ENCODE data around the gene FAM25G. TPM values are rescaled to one million over a fixed set of nuclear protein-coding genes. Genes with fewer than 3 reads are reported as not detected.
"Not testable (repeated sequence)": the region's sequence is repeated elsewhere in the genome, so short reads cannot be mapped to it uniquely, and the experiment has no call there.

The FAM25G gene
- total and polyA plus RNA-seq, 2 of the 8 experiments (the other 6 are each of a cell fraction or from before 2014, with no cell fraction given), result not detected

GRCh38 chr10:47461261-47461687 is 30.2 kb downstream of the FAM25G start:
- CTCF ChIA-PET (ENCODE audit: partially characterized antibody); H2AK5ac ChIP-seq (ENCODE audit: low read depth, low read length); H2BK120ac ChIP-seq (replicated peaks; ENCODE audit: low read depth, low read length); H3K36me3 ChIP-seq (ENCODE audit: control insufficient read depth in 2 of 4, insufficient read depth in 4 of 4, low read length in 3 of 4); H3K79me1 ChIP-seq (ENCODE audit: low read depth, low read length); H4K91ac ChIP-seq (replicated peaks; ENCODE audit: insufficient read length, low read length); H3K4ac ChIP-seq (replicated peaks; ENCODE audit: insufficient read length, low read depth, low read length); FAIRE-seq; H3K79me2 ChIP-seq (ENCODE audit: control insufficient read depth in 1 of 2, insufficient read depth in 2 of 2, low read length in 2 of 2); H3K27ac ChIP-seq (ENCODE audit: low read depth, low read length); H4K20me1 ChIP-seq (replicated peaks in 1 of 2; ENCODE audit: control insufficient read depth in 1 of 2, insufficient read depth in 2 of 2, low read length in 2 of 2); H3K9me3 ChIP-seq (ENCODE audit: insufficient read depth in 2 of 2, low read depth in 1 of 2, low read length in 1 of 2); POLR2A ChIA-PET (ENCODE audit: partially characterized antibody); H3K14ac ChIP-seq (ENCODE audit: insufficient read length); H3K9ac ChIP-seq (replicated peaks in 1 of 4; ENCODE audit: extremely low read depth in 1 of 4, low read depth in 3 of 4, low read length in 3 of 4); H2BK20ac ChIP-seq (ENCODE audit: low read length); H4K8ac ChIP-seq (ENCODE audit: extremely low read depth, insufficient read depth, low read length); H3K27me3 ChIP-seq (replicated peaks in 1 of 4; ENCODE audit: control insufficient read depth in 3 of 4, extremely low read depth in 1 of 4, insufficient read depth in 3 of 4, low read length in 3 of 4); H4K5ac ChIP-seq (ENCODE audit: insufficient read length, low read depth, low read length); H3K4me1 ChIP-seq (replicated peaks in 1 of 4; ENCODE audit: control insufficient read depth in 3 of 4, insufficient read depth in 4 of 4, low read length in 3 of 4); H3K56ac ChIP-seq (replicated peaks; ENCODE audit: insufficient read length, low read depth, low read length); H3K23ac ChIP-seq (ENCODE audit: insufficient read length); H2AFZ ChIP-seq (ENCODE audit: low read length); H3K23me2 ChIP-seq (ENCODE audit: low read depth, low read length); H2BK5ac ChIP-seq (ENCODE audit: low read depth, low read length); H2BK15ac ChIP-seq (ENCODE audit: low read length); H2BK12ac ChIP-seq (ENCODE audit: low read depth, low read length); H3K18ac ChIP-seq (ENCODE audit: extremely low read depth, low read length): not testable (repeated sequence)
- Histone ChIP-seq H3K4me3 (ENCODE audit: extremely low read depth in 1 of 4, insufficient read depth in 2 of 4, low read depth in 3 of 4, low read length in 4 of 4) (peak overlapping the region in 2 of 4 experiments; percentile 4 to 26; a peak in 2 of 8 replicates), H3K4me2 (ENCODE audit: insufficient read depth in 1 of 2, low read depth in 2 of 2, low read length in 2 of 2) (peak overlapping the region; percentile 37 to 51; a peak in 3 of 4 replicates)
- TF ChIP-seq CTCF (IDR thresholded peaks at IDR 0.05; ENCODE audit: control extremely low read depth in 1 of 3, insufficient read depth in 1 of 3, low read depth in 1 of 3, low read length in 3 of 3) (peak in 2 of 3 experiments; percentile 23 to 29; a peak in 2 of 4 replicates), RAD21 (IDR thresholded peaks at IDR 0.05 in 1 of 2, conservative IDR thresholded peaks at IDR 0.05 in 1 of 2; ENCODE audit: low read depth in 2 of 2, low read length in 2 of 2) (0 out of 4 replicates have a peak, but pooled peaks of 1 of the 2 experiments have one; percentile 9), EGR1 (IDR thresholded peaks at IDR 0.05; ENCODE audit: borderline replicate concordance, low read depth, low read length) (peak; percentile 36; the same call in 1 of the 2 replicates)
- 13% methylated on average over 6 of the region's 37 CpGs; no CpG with 5 or more reads in 1 of the 2 experiments for WGBS, 2 experiments (ENCODE audit: extremely low coverage in 1 of 2, insufficient coverage in 1 of 2, insufficient read length in 1 of 2, insufficient replicate concordance in 2 of 2, low coverage in 1 of 2, low lambda C conversion rate in 2 of 2, missing lambda C conversion rate in 1 of 2)
- peak in 1 of 2 experiments; percentile 61 for DNase-seq (ENCODE audit: low read depth in 1 of 2, low spot score in 2 of 2)
